Non-pigmented ciliary epithelial cell (primary cell): Measurements from ENCODE around the gene CACNA1A.
"Not testable (repeated sequence)": the region's sequence is repeated elsewhere in the genome, so short reads cannot be mapped to it uniquely, and the experiment has no call there.

ENCODE experiments used
- DNase-seq: peaks from one replicate; pipeline ENCODE4 v3.0.0-alpha.2; 2010; ENCODE audit warnings: low read depth

The CACNA1A gene

DNA sequence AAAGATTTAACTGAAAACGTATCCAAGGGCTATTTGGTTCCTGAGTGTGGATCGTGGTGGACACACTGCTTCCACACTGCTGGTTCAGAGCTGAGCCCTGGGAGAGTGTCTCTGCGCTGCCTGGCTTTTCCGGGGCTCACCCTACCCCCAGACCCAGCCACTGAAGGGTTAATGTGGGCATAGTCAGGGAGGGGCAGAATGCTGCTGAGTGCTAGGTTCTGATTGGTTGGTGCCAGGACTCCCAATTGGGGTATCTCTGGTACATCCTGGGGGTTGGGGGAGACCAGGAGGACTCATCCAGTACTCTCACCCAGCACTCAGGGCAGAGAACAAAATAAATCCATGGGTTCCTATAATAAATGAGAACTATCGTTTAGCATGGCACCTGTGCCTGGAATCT lies 142.3 kb downstream of the CACNA1A start:
- no peak for DNase-seq

GRCh38 chr19:13363245-13363644 lies 143.0 kb downstream of the CACNA1A start:
- DNase-seq = no peak

GRCh38 chr19:13362668-13363067 lies 143.6 kb downstream of the CACNA1A start:
- DNase-seq = no peak

DNA sequence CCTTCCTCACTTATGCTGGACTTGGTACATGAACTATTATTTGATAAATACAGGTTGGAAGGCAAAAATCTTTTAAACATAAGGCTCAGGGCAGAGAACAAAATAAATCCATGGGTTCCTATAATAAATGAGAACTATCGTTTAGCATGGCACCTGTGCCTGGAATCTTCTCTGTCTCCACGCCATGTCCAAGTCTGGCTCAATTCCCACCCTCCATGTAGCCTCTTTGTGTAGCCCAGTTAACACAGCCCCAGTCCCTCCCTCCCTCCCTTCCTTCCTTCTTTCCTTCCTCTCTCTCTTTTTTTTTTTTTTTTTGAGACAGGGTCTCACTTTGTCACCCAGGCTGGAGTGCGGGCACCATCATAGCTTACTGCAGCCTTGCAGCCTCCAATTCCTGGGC lies 144.6 kb downstream of the CACNA1A start:
- DNase-seq = not testable (repeated sequence)

GRCh38 chr19:13356686-13357280 lies 149.5 kb downstream of the CACNA1A start:
- DNase-seq = no peak

GRCh38 chr19:13356185-13356584 lies 150.1 kb downstream of the CACNA1A start:
- DNase-seq = no peak

- no peak for DNase-seq
These were observed 150.9 kb downstream of the CACNA1A start for GRCh38 chr19:13355356-13355755.

DNA sequence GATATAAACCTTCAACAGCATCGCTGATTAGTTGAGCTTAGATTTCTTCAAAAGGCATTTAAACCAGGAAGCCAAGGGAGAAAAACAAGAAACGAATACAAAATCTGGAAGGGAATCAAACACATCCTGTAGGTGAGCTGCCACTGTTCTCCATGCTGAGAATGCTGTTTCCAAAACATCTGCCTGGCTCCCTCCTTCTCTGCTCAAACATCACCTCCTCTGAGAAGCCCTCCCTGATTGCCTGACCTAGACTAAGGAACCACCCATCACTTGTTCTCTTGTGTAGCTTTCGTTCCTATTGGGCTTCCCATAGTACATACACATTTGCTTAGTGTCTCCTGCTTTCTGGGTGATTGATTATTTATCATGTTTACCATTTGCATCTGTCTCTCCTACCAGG lies 152.7 kb downstream of the CACNA1A start:
- DNase-seq = no peak

DNA sequence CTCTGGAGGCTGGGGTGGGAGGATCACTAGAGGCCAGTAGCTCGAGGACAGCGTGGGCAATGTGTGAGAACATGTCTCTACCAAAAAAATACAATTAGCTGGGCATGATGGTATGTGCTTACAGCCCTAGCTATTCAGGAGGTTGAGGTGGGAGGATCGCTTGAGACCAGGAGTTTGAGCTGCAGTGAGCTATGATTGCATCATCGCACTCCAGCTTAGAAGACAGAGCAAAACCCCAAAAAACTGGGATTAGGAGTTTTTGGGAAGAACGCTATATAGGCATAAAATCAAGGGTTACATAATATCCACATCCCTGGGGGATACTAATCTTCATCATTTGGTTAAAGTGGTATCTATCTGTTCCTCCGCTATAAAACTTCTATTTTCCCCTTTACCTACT lies 155.5 kb downstream of the CACNA1A start:
- no peak for DNase-seq

GRCh38 chr19:13350072-13350471 lies 156.2 kb downstream of the CACNA1A start:
- DNase-seq = no peak

GRCh38 chr19:13347367-13347766 lies 158.9 kb downstream of the CACNA1A start:
- DNase-seq = no peak

GRCh38 chr19:13343514-13343913 lies 162.8 kb downstream of the CACNA1A start:
- no peak for DNase-seq

GRCh38 chr19:13342672-13343071 lies 163.6 kb downstream of the CACNA1A start:
- DNase-seq = no peak

DNA sequence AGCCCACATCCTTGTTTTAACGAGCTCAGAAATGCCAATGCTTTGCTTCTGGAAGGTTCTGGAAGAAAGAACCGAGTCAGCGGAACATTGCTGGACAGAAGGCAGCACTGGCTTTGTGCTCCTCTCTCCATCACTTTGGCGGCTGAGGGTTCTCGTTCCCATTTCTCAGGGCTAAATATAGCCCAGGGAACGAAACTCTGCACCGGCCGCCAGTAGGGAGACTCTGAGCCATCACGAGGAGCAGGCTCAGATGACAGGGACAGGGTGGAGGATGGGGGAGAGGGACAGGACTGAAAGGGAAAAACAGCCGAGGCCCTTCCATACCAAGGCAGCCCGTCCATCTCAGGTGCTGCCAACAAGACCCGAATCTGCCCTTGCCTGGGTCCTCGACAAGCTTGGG lies 166.4 kb downstream of the CACNA1A start:
- DNase-seq = no peak

DNA sequence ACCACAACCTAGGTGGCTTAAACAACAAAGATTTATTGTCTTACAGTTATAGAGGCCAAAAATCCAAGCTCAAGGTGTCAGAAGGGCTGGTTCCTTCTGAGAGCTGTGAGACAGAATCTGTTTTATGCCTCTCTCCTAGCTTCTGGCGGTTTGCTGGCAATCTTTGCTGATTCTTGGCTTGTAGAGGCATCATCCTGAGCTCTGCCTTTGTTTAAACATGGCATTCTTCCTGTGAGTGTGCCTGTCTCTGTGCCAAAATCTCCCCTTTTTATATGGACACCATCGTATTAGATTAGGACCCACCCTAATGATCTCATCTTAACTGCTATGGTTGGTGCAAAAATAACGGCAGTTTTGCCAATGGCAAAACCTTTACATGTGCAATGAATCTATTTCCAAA lies 169.1 kb downstream of the CACNA1A start:
- DNase-seq = no peak

GRCh38 chr19:13334801-13335481 lies 171.3 kb downstream of the CACNA1A start:
- DNase-seq = no peak

DNA sequence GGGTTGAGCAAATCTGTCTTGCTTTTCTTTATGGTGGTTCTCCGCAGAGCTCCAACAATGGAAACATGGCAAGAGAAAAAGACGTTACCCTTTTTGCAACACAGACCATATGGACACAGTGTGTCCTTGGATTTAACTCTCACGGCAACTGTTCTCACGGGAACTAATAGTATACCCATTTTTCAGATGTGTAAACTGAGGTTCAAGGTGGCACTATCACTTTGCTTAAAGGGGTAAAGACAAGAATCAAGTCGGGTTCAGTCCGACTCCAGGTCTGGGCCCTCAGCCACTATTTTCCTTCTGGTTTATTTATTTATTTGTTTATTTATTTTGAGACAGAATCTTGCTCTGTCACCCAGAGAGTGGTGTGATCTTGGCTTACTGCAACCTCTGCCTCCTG lies 176.0 kb downstream of the CACNA1A start:
- no peak for DNase-seq

- DNase-seq = no peak
These were observed 176.5 kb downstream of the CACNA1A start for GRCh38 chr19:13329766-13330165.

DNA sequence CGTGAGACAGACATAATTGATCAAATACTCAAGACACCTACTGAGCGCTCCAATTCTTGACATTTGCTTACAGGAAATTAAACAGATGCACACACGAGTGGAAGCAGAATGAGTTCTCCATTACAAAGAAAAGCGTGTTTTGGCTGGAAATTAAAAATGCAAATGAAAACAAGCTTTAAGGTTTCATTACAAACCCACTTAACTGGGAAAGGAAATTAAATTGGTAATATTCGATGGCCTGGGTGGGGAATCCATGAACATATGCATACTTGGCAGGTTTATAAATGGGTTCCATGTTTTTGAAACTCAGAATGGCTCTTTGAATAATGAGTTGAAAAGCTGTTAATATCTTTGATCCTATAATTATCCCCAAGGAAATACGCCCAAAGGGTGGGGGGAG lies 178.0 kb downstream of the CACNA1A start:
- no peak for DNase-seq

DNA sequence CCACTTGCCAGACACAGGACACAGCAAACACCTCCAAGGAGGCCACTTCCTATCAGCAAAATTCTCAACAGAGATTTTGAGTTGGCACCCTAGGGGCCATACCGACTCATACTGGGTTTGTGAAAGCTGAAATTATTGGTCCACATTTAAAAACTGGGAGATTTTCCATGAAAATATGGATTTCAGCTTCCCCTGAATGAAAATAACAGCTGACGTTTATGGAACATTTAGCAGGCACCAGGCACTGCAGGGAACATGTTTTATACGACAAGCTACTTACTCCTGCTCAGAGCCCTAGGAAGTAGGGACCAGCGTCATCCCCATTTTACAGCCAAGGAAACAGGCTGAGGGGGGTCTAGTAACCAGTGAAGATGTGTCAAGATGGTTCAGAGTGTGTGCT lies 186.8 kb downstream of the CACNA1A start:
- no peak for DNase-seq

GRCh38 chr19:13318190-13318589 lies 188.1 kb downstream of the CACNA1A start:
- DNase-seq = no peak

GRCh38 chr19:13315495-13315894 lies 190.8 kb downstream of the CACNA1A start:
- DNase-seq = no peak

DNA sequence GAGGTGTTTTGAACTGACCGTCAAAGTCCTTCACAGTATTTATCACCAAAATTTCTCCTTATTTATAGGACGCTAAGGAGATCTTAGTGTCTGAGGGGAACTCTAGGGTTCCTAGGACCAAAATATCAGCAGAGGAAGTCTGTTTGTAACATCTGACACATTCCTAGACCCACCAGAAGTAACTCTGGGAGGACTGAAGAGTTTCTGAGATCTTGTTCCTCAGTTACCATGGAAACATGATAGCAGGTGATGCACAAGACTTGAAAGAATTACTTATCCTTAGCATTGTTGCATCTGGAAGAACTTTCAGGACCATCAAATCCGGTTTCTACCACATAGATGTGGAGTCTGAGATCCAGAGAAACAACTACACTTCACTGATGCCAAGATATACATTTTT lies 191.5 kb downstream of the CACNA1A start:
- DNase-seq = no peak

DNA sequence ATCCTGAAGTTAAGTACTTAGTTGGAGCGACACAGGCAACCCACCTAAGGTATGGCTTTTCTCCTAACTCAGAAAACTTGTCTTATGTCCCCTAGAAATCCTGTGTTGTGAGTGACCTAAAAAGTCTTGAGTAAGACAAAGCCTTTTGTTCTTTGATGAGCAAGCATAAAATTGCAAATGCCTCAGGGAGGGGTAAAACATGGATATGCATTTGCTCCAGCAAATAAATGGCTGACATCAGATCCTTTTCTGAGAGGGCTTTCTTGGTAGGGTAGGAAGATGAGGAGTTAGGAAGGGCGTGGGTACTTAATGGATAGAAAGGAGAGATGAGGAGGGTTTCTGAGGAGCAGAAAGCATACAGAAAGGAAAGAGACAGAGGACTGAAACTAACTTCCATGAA lies 192.4 kb downstream of the CACNA1A start:
- DNase-seq = no peak
